Bronchial epithelial cell (primary cell): ENCODE data around the gene CCDC142. TPM values are rescaled to one million over a fixed set of nuclear protein-coding genes. Genes with fewer than 3 reads are reported as not detected.

Experiments used
- DNase-seq: peaks from one replicate; pipeline ENCODE4 v3.0.0-alpha.2; 2010; ENCODE audit warnings: low read depth
- FAIRE-seq: peaks from 2 replicates; lab custom pipeline; 2011; peaks lifted over from hg19 to GRCh38; lab: Jason Lieb, UNC
- H3K27me3 ChIP-seq: 2 replicates; pipeline ENCODE4 v1.5.1; 2011; ENCODE audit warnings: low read length; ENCODE audit not compliant: control insufficient read depth, insufficient read depth
- H3K36me3 ChIP-seq: 2 replicates; pipeline ENCODE4 v1.5.1; 2011; ENCODE audit warnings: low read length; ENCODE audit not compliant: control insufficient read depth, insufficient read depth
- H3K4me3 ChIP-seq: 2 replicates; pipeline ENCODE4 v1.5.1; 2011; ENCODE audit warnings: mild to moderate bottlenecking, low read depth, low read length, control low read depth
- CTCF ChIP-seq: IDR thresholded peaks from 2 replicates; pipeline ENCODE4 v1.5.1; 2011; ENCODE audit warnings: mild to moderate bottlenecking, moderate library complexity, low read length, control low read depth, inconsistent platforms; ENCODE audit not compliant: insufficient read depth, severe bottlenecking
- total RNA-seq: library from RNA; depleted of rRNA; stranded (reverse); fragments of >200 nt; gene quantifications from 2 replicates; pipeline ENCODE4 v1.2.1, GENCODE V29; 2014

The CCDC142 gene
- total RNA-seq, 1 donor from 2014 or later, result 12.1 TPM

DNA sequence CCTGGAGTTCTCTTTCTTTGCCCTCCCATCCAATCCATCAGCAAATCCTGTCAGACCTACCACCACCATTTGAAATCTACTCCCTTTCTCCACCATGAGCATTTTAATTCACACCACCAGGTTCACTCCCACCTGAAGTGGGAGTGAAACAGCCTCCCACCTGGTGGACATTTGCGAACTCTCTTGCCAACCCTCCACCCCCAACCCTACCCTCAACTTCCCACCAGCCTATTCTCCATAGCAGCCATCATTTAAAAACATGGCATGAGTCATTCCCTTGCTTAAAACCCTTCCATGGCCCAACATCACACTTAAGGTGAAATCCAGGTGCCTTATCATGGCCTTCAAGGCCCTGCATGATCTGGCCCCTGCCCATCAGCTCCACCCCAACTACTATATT, 44.5 kb downstream of the CCDC142 start:
- Histone ChIP-seq H3K4me3 (no peak overlapping the region), H3K36me3 (peaks cover 2% of the 10 kb centered on the region), H3K27me3 (no peaks in the 10 kb centered on the region)
- no peak for TF ChIP-seq CTCF
- FAIRE-seq (no peak), DNase-seq (no peak)

DNA sequence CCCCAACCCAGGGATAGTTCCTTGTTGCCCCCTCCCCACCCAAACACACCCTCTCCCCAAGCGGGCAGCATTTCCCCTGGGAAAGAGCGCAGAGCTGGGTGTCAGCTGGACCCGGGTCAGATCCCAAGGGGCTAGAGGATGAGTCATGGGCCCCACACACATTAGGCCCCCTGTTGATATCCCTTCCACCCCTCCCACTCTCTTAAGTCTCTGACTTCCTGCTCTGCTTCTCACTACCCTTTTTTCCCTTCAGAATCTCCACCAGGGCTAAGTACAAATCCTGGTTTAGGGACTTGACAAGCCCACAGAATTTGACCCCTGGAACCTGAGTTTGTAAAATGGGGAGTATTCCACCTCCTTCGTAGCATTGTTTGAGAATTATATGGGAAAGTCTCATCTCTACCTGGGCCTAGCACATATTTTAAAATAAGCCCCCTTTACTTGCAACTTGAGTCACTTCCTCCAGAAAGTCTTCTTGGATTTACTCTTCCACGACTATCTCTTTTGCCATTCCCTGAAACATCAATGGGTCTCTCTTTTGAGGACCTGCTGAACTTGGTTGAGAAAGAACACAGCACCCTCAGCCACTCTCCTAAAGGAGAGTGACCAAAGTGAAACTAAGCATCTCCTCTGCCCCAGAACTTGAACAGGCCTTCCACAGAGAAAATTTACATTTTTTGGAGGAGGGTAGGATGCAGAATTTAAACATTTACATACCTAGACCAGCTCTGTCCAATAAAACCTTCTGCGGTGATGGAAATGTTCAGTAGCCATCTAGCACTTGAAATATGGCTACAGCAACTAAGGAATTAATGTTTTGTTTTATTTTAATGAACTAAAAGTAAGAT, 45.7 kb downstream of the CCDC142 start:
- Histone ChIP-seq H3K4me3 (no peak overlapping the region), H3K27me3 (no peaks in the 10 kb centered on the region), H3K36me3 (peaks cover 7% of the 10 kb centered on the region)
- no peak for FAIRE-seq
- TF ChIP-seq CTCF, result no peak
- DNase-seq, result no peak

- Histone ChIP-seq H3K27me3 (no peaks in the 10 kb centered on the region), H3K36me3 (peaks cover 12% of the 10 kb centered on the region), H3K4me3 (no peak overlapping the region)
- DNase-seq (no peak), FAIRE-seq (no peak)
- TF ChIP-seq CTCF, result no peak
Observed at GRCh38 chr2:74436111-74436805, 46.5 kb downstream of the CCDC142 start.

- no peak for DNase-seq
- Histone ChIP-seq H3K27me3 (no peaks in the 10 kb centered on the region), H3K4me3 (no peak overlapping the region), H3K36me3 (peaks cover 28% of the 10 kb centered on the region)
- no peak for TF ChIP-seq CTCF
- no peak for FAIRE-seq
Observed at GRCh38 chr2:74430502-74430901, 52.3 kb downstream of the CCDC142 start.

DNA sequence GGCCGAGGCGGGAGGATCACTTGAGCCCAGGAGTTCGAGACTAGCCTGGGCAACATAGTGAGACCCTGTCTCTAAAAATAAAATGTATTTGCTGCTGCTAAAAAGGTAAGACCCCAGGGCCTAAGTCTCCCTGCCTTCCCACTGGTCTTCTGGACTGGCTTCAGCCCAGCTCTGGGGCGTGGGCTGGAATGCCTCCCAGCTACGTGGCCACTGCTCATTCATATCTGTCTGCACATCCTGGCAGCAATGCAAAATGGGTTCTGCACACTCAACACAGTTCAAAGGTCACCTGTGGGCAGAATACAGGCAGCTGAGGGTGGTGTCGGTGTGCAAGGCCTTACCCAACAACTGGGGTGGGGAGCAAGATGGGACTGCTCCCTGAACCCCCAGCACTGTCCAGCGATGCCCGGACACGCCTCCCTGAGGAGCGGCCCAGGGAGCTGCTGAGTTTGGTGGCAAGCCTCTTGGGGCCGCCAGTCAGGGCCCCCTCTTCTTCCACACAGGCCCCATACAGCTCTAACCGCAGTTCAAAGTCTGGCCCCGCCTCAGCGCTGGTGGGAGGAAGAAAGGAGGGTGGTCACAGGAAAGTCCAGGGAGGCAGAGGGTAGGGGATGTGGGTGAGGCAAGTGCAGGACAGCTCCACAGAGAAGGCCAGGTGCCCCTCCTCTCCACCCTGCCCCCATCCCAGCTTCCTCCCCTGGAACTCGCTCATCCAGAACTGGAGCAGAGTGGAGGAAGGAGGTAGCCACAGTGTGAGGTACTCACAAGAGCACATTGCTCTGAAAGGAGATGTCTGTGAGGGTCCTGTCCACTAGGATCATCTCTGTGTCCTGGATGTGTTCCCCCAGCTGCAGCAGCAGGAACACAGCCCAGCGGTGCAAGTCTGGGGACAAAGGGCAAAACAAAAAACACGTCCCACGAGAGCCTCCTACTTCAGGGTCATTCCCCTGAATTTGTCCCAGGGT, 53.0 kb downstream of the CCDC142 start:
- DNase-seq (no peak), FAIRE-seq (no peak)
- Histone ChIP-seq H3K36me3 (peaks cover 28% of the 10 kb centered on the region), H3K4me3 (no peak overlapping the region), H3K27me3 (no peaks in the 10 kb centered on the region)
- no peak for TF ChIP-seq CTCF
